A673 (cell line): ENCODE results near the gene XKR7. TPM values are rescaled to one million over a fixed set of nuclear protein-coding genes. Genes with fewer than 3 reads are reported as not detected.
"Not testable (repeated sequence)": the region's sequence is repeated elsewhere in the genome, so short reads cannot be mapped to it uniquely, and the experiment has no call there.

Experiments
- BruUV-seq: library from RNA; stranded (reverse); fragments of 400-500 nt; replicated peaks from 2 replicates; lab custom pipeline; 2021; lab: Mats Ljungman, UMichigan
- CTCF ChIA-PET: fragments of 300-600 bp; sonication (Branson Sonifier 250); formaldehyde crosslinking; loops from one replicate; lab custom pipeline; 2022; ENCODE audit warnings: antibody characterized with exemption; lab: Charles Lee
- POLR2A ChIA-PET: fragments of 300-600 bp; sonication (Branson Sonifier 250); formaldehyde crosslinking; loops from one replicate; lab custom pipeline; 2022; ENCODE audit warnings: antibody characterized with exemption; ENCODE audit not compliant: low non-redundant PET; lab: Charles Lee
- DNase-seq: peaks from one replicate; pipeline ENCODE4 v3.0.0-alpha.2; 2015; ENCODE audit warnings: low spot score
- H3K27ac ChIP-seq: fragments of 200-600 bp; sonication (generic); 2 replicates; pipeline ENCODE4 v1.5.1; 2016; ENCODE audit warnings: mixed run types, low read depth, mild to moderate bottlenecking, mixed read lengths, antibody characterized with exemption, low read length; ENCODE audit not compliant: poor library complexity, severe bottlenecking
- H3K27me3 ChIP-seq: fragments of 200-600 bp; sonication (generic); replicated peaks from 2 replicates; pipeline ENCODE4 v1.6.1; 2017; ENCODE audit warnings: mixed run types, low read depth, mild to moderate bottlenecking, mixed read lengths, antibody characterized with exemption, low read length; ENCODE audit not compliant: insufficient read depth, poor library complexity
- H3K36me3 ChIP-seq: fragments of 200-600 bp; sonication (generic); 2 replicates; pipeline ENCODE4 v1.6.1; 2016; ENCODE audit warnings: mixed run types, mild to moderate bottlenecking, mixed read lengths, antibody characterized with exemption, low read length; ENCODE audit not compliant: insufficient read depth, poor library complexity, severe bottlenecking
- H3K4me1 ChIP-seq: fragments of 200-600 bp; sonication (generic); 2 replicates; pipeline ENCODE4 v1.6.1; 2017; ENCODE audit warnings: mixed run types, mild to moderate bottlenecking, mixed read lengths, antibody characterized with exemption, low read length; ENCODE audit not compliant: insufficient read depth, poor library complexity, severe bottlenecking
- H3K4me3 ChIP-seq: fragments of 200-600 bp; sonication (generic); 2 replicates; pipeline ENCODE4 v1.5.1; 2016; ENCODE audit warnings: low read depth, mixed run types, mild to moderate bottlenecking, mixed read lengths, low read length; ENCODE audit not compliant: poor library complexity, severe bottlenecking
- H3K9me3 ChIP-seq: fragments of 200-600 bp; sonication (generic); 2 replicates; pipeline ENCODE4 v1.6.1; 2016; ENCODE audit warnings: mixed run types, low read depth, mild to moderate bottlenecking, mixed read lengths, antibody characterized with exemption, low read length; ENCODE audit not compliant: poor library complexity, severe bottlenecking
- CTCF ChIP-seq: fragments of 300-800, 200-600 bp; sonication (generic); conservative IDR thresholded peaks from 2 replicates; pipeline ENCODE4 v1.5.1; 2017; ENCODE audit warnings: low read depth, mild to moderate bottlenecking, antibody characterized with exemption, low read length, moderate library complexity, mixed read lengths
- EZH2 ChIP-seq: fragments of 200-600 bp; sonication (generic); IDR thresholded peaks from 2 replicates; pipeline ENCODE4 v1.6.1; 2017; ENCODE audit warnings: borderline replicate concordance, low read depth, mild to moderate bottlenecking, mixed read lengths, antibody characterized with exemption, low read length; ENCODE audit not compliant: poor library complexity, severe bottlenecking
- intact Hi-C: fragments of 100-400 bp; cut with micrococcal nuclease; formaldehyde crosslinking; loops from one replicate; pipeline ENCODE4 v1.10.0; 2022; ENCODE audit not compliant: unreplicated experiment
- total RNA-seq: library from RNA; stranded (reverse); gene quantifications from 2 replicates; pipeline ENCODE4 v1.2.3, GENCODE V29; 2021

Gene XKR7
- total RNA-seq, 1 experiment from 2014 or later = not detected

- Histone ChIP-seq H3K27me3 (no peaks in the 10 kb centered on the region), H3K4me3 (no peak overlapping the region), H3K4me1 (peaks cover 7% of the 10 kb centered on the region), H3K36me3 (no peaks in the 10 kb centered on the region), H3K9me3 (no peaks in the 10 kb centered on the region), H3K27ac (no peak overlapping the region)
- no peak for TF ChIP-seq CTCF
- no peak for TF ChIP-seq EZH2
- BruUV-seq = no TSS peak
- DNase-seq = no peak
- POLR2A ChIA-PET = no interaction called here
- CTCF ChIA-PET = no interaction called here
- intact Hi-C loops = no loop called here
These were observed 65.4 kb downstream of the XKR7 start for GRCh38 chr20:32033316-32033715.

GRCh38 chr20:32033721-32034120, 65.8 kb downstream of the XKR7 start:
- H3K4me3 ChIP-seq, H3K9me3 ChIP-seq, H3K27me3 ChIP-seq, DNase-seq, H3K36me3 ChIP-seq, POLR2A ChIA-PET, CTCF ChIA-PET, H3K27ac ChIP-seq, BruUV-seq, H3K4me1 ChIP-seq, intact Hi-C loops: not testable (repeated sequence)

- H3K36me3 ChIP-seq = no peaks in the 10 kb centered on the region
- intact Hi-C loops = no loop called here
- H3K9me3 ChIP-seq = no peaks in the 10 kb centered on the region
- peaks cover 3% of the 10 kb centered on the region for H3K4me1 ChIP-seq
- CTCF ChIA-PET = interaction anchor here (1.1 kb wide), 1 partner anchor 15 kb away, joined by 3 read pairs; no protein-coding TSS in a partner anchor
- DNase-seq = no peak
- POLR2A ChIA-PET = no interaction called here
- H3K4me3 ChIP-seq = no peak overlapping the region
- no TSS peak for BruUV-seq
- TF ChIP-seq EZH2 (no peak), CTCF (peak; percentile 50)
- H3K27me3 ChIP-seq = no peaks in the 10 kb centered on the region
- H3K27ac ChIP-seq = no peak overlapping the region
These were observed 66.9 kb downstream of the XKR7 start for GRCh38 chr20:32034581-32035425.
